Neural cell (in vitro differentiated cells): ENCODE data around the gene VAV2.

Experiments
- CTCF ChIP-seq: fragments of 450-650 bp; IDR thresholded peaks from 2 replicates; pipeline ENCODE4 v1.5.1; 2014; ENCODE audit warnings: antibody characterized with exemption, mild to moderate bottlenecking, moderate library complexity; ENCODE audit not compliant: poor library complexity, severe bottlenecking
- POLR2AphosphoS5 ChIP-seq: IDR thresholded peaks from 2 replicates; pipeline ENCODE4 v1.6.1; 2012
- REST ChIP-seq: IDR thresholded peaks from 2 replicates; pipeline ENCODE4 v1.6.1; 2012; ENCODE audit warnings: borderline replicate concordance
- SMC3 ChIP-seq: fragments of 450-650 bp; conservative IDR thresholded peaks from 2 replicates; pipeline ENCODE4 v1.6.1; 2014; ENCODE audit warnings: antibody characterized with exemption, mild to moderate bottlenecking, moderate library complexity; ENCODE audit not compliant: poor library complexity
- TAF1 ChIP-seq: IDR thresholded peaks from 2 replicates; pipeline ENCODE4 v1.6.1; 2012; ENCODE audit warnings: low read depth

GRCh38 chr9:133997584-133997983, 5.5 kb upstream of the VAV2 start:
- no peak for TF ChIP-seq CTCF
- no peak for TF ChIP-seq POLR2AphosphoS5
- no peak for TF ChIP-seq REST
- TF ChIP-seq SMC3: no peak
- TF ChIP-seq TAF1: no peak
